Measurements from ENCODE around the gene TLCD1.

The TLCD1 gene

DNA sequence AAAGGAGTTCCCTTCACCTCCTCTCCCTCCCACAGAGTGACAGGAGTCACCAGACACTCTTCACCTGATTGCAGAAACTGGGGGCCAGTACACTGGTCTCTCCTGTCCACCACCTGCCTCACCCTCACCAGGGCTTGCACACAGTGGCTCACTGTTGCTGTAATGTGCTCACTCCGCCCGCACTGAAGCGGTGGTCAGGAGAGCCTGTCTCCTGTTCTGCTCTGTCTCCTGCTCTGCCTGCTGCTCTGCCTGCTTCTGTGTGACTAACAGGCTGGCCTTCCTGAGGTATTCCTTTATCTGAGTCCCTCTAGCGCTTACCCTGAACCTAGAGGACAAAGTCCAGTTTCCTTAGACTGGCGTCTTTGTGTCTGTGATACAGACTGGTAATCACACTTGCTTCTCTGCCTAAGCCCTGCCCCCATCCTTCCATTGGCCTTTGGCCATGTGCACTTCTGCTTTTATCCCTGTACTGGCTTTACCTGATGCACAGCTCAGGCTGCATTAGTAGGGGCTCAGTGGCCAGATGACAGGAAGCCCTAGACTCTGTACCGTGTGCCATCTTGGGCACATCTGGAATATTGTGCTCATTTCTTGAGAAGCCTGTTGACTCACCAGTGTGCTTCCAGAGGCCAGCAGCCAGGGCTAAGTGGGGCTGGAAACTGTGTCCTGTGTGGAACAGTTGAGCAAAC lies 27.6 kb downstream of the TLCD1 start:
- no peak for DNase-seq (ENCODE audit: low read depth)
- TF ChIP-seq, protein P1, sequence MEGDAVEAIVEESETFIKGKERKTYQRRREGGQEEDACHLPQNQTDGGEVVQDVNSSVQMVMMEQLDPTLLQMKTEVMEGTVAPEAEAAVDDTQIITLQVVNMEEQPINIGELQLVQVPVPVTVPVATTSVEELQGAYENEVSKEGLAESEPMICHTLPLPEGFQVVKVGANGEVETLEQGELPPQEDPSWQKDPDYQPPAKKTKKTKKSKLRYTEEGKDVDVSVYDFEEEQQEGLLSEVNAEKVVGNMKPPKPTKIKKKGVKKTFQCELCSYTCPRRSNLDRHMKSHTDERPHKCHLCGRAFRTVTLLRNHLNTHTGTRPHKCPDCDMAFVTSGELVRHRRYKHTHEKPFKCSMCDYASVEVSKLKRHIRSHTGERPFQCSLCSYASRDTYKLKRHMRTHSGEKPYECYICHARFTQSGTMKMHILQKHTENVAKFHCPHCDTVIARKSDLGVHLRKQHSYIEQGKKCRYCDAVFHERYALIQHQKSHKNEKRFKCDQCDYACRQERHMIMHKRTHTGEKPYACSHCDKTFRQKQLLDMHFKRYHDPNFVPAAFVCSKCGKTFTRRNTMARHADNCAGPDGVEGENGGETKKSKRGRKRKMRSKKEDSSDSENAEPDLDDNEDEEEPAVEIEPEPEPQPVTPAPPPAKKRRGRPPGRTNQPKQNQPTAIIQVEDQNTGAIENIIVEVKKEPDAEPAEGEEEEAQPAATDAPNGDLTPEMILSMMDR (IDR thresholded peaks at IDR 0.05; ENCODE audit: control insufficient read depth, insufficient read depth, low read depth, low read length, missing control alignments), result no peak
- no peak overlapping the region for H3K4me3 ChIP-seq (ENCODE audit: control insufficient read depth, low read depth, low read length)

DNA sequence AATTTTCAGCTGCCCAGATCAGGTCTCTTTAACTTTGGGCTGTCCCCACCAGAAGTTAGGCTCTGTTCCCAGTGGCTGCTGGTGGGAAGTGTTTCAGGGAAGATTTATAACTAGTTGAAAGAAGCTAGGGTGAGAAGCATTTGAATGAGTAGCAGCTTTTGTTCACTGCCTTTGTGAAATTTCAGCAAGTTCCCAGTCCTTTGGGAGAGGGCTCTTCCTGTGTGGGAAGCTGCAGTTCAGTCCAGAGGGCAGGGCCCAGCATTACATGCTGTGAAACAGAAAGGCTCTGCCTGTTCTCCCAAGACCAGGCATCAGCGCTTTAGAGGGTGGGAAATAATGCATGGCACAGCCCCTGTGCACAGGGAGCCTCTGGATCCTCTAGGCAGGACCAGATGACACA lies 32.2 kb downstream of the TLCD1 start:
- TF ChIP-seq, protein P1 (IDR thresholded peaks at IDR 0.05; ENCODE audit: control insufficient read depth, insufficient read depth, low read depth, low read length, missing control alignments), result no peak
- no peak overlapping the region for H3K4me3 ChIP-seq (ENCODE audit: control insufficient read depth, low read depth, low read length)
- DNase-seq (ENCODE audit: low read depth), result no peak

DNA sequence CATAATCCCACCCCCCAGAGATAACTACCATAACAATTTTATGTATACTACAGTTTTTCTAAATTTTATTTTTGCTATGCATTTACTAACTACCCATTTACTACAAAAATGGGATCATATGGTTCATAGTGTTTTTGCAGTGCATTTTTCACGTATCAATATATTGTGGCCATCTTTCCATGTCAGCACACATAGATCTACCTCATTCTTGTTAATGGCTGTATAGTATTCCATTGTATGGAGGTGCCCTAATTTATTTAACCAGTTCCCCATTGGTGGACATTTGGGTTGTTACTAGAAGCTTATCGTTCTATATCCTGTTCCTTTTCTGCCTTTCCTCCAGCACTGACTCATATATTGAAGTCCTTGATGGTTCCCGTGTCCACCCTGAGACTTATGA lies 37.0 kb downstream of the TLCD1 start:
- no peak overlapping the region for H3K4me3 ChIP-seq (ENCODE audit: control insufficient read depth, low read depth, low read length)
- DNase-seq (ENCODE audit: low read depth), result no peak
- TF ChIP-seq, protein P1 (IDR thresholded peaks at IDR 0.05; ENCODE audit: control insufficient read depth, insufficient read depth, low read depth, low read length, missing control alignments), result no peak

DNA sequence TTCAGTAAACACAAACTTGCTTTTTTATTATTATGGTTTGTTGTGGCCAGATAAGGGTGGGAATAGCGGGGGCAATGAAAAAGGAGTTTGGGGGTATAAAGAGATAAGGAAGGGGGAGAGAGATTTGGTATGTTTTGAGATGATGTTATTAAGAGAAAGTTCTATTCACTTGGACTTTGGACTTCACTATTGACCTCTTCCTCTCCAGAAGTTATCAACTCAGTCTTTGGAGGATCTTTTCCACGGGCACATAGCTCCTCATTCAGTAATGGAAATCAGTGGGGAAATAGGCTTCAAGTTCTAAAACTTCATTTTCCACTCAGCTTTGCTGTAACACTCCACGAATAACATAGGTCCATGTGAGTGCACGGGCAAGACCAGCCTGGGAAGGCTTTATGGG lies 37.6 kb downstream of the TLCD1 start:
- no peak overlapping the region for H3K4me3 ChIP-seq (ENCODE audit: control insufficient read depth, low read depth, low read length)
- TF ChIP-seq, protein P1 (IDR thresholded peaks at IDR 0.05; ENCODE audit: control insufficient read depth, insufficient read depth, low read depth, low read length, missing control alignments), result no peak
- DNase-seq (ENCODE audit: low read depth), result no peak

DNA sequence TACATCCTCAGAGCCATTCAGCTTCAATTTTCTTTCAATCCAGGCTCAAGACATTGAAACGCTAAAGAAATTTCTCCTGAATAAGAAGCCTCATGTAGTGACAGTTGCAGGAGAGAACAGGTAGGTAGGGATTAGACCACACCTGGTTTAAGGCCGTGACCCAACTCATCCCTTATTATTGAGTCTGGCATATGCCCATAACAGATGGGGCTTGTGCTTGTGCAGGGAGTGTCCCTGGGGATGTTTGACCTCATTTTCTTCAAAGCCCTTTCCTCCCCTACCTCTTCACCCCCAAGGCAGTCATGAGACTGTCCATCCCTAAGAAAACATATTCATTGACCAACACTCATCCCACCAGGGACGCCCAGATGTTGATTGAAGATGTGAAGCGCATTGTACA lies 39.7 kb downstream of the TLCD1 start:
- H3K4me3 ChIP-seq (ENCODE audit: control insufficient read depth, low read depth, low read length), result no peak overlapping the region
- no peak for DNase-seq (ENCODE audit: low read depth)
- TF ChIP-seq, protein P1 (IDR thresholded peaks at IDR 0.05; ENCODE audit: control insufficient read depth, insufficient read depth, low read depth, low read length, missing control alignments), result no peak

DNA sequence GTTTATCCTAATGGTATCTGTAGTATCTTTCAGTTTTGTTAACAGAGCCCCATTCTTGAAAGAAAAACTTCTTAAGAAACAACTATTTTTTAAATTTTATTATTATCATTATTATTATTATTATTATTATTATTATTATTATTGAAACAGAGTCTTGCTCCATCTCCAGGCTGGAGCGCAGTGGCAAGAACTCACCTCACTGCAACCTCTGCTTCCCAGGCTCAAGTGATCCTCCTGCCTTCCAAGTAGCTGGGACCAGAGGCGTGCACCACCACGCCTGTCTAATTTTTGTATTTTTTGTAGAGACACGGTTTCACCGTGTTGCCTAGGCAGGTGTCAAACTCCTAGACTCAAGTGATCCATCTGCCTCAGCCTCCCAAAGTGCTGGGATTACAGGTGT lies 40.7 kb downstream of the TLCD1 start:
- TF ChIP-seq, protein P1 (IDR thresholded peaks at IDR 0.05; ENCODE audit: control insufficient read depth, insufficient read depth, low read depth, low read length, missing control alignments), result no peak
- DNase-seq (ENCODE audit: low read depth), result no peak
- no peak overlapping the region for H3K4me3 ChIP-seq (ENCODE audit: control insufficient read depth, low read depth, low read length)

All from AG09309 (cell line).